HCT116 (cell line): ENCODE results near the gene SLC4A4. TPM values are rescaled to one million over a fixed set of nuclear protein-coding genes. Genes with fewer than 3 reads are reported as not detected.

Experiments used
- ATAC-seq: fragments of 200-7000 bp; cut with Tn5 transposase; 2 replicates; pipeline ENCODE4 v1.9.1; 2020; ENCODE audit warnings: mild to moderate bottlenecking, moderate library complexity
- BruUV-seq: library from RNA; stranded (reverse); fragments of 400-500 nt; replicated peaks from 2 replicates; lab custom pipeline; 2021; lab: Mats Ljungman, UMichigan
- CTCF ChIA-PET: fragments of 300-600 bp; sonication (Branson Sonifier 250); formaldehyde crosslinking; loops from one replicate; lab custom pipeline; 2021; ENCODE audit warnings: antibody characterized with exemption; lab: Charles Lee
- POLR2A ChIA-PET: fragments of 300-600, 350-600 bp; sonication (Branson Sonifier 250); formaldehyde crosslinking; loops from one replicate; lab custom pipeline; 2021; ENCODE audit warnings: antibody characterized with exemption; lab: Charles Lee
- RAD21 ChIA-PET, 2 experiments: fragments of 300-600 bp; sonication (Branson Sonifier 250); formaldehyde crosslinking; loops; one replicate each; lab custom pipeline; 2023; ENCODE audit warnings: low total read pairs in 2 of 2; ENCODE audit not compliant: uncharacterized antibody in 2 of 2, unreplicated experiment in 2 of 2, low non-redundant PET in 1 of 2; lab: Charles Lee
- DNase-seq: peaks from one replicate; pipeline ENCODE4 v3.0.0-alpha.2; 2010; ENCODE audit warnings: low read depth, low spot score
- H2AFZ ChIP-seq: fragments of 200-600 bp; shearing (Covaris generic), sonication (generic); 2 replicates; pipeline ENCODE4 v1.6.1; 2017; ENCODE audit warnings: low read depth, mixed run types, mixed read lengths, antibody characterized with exemption, low read length; ENCODE audit not compliant: poor library complexity, severe bottlenecking
- H3K27ac ChIP-seq: 2 replicates; pipeline ENCODE4 v1.5.1; 2012; ENCODE audit warnings: low read depth, low read length
- H3K27me3 ChIP-seq: fragments of 200-600 bp; sonication (generic); 2 replicates; pipeline ENCODE4 v1.6.1; 2016; ENCODE audit warnings: mixed run types, low read length, mixed read lengths; ENCODE audit not compliant: insufficient read depth
- H3K36me3 ChIP-seq, 2 experiments: fragments of 200-500 bp in 1 of 2; fragments of 200-600 bp in 1 of 2; sonication (Bioruptor generic) in 1 of 2; sonication (generic) in 1 of 2; 2 replicates each; pipeline versions ENCODE4 v1.5.1 to v1.6.1; 2014 to 2016; ENCODE audit warnings: low read length in 2 of 2, inconsistent platforms in 1 of 2, mixed read lengths in 1 of 2, mixed run types in 1 of 2; ENCODE audit not compliant: insufficient read depth in 2 of 2, control insufficient read depth in 1 of 2
- H3K4me1 ChIP-seq, 2 experiments: fragments of 200-600 bp in 1 of 2; sonication (generic) in 1 of 2; 2 replicates each; pipeline versions ENCODE4 v1.5.1 to v1.6.1; 2012 to 2017; ENCODE audit warnings: low read length in 2 of 2, inconsistent platforms in 1 of 2, mild to moderate bottlenecking in 1 of 2, mixed read lengths in 1 of 2, mixed run types in 1 of 2, moderate library complexity in 1 of 2; ENCODE audit not compliant: insufficient read depth in 2 of 2, control insufficient read depth in 1 of 2
- H3K4me2 ChIP-seq: fragments of 200-600 bp; sonication (generic); 2 replicates; pipeline ENCODE4 v1.6.1; 2017; ENCODE audit warnings: mixed run types, low read length, mixed read lengths
- H3K4me3 ChIP-seq, 2 experiments: fragments of 200-600 bp in 1 of 2; sonication (generic) in 1 of 2; replicated peaks in 1 of 2; 2 replicates each; pipeline ENCODE4 v1.5.1; 2011 to 2016; ENCODE audit warnings: low read length in 2 of 2, control low read depth in 1 of 2, low read depth in 1 of 2, mild to moderate bottlenecking in 1 of 2, mixed read lengths in 1 of 2, mixed run types in 1 of 2
- H3K79me2 ChIP-seq: fragments of 200-600 bp; sonication (generic); 2 replicates; pipeline ENCODE4 v1.6.1; 2017; ENCODE audit warnings: mild to moderate bottlenecking, mixed run types, low read length, moderate library complexity, mixed read lengths; ENCODE audit not compliant: insufficient read depth
- H3K9ac ChIP-seq: fragments of 200-600 bp; sonication (generic); 2 replicates; pipeline ENCODE4 v1.6.1; 2016; ENCODE audit warnings: low read length, mixed read lengths
- H3K9me2 ChIP-seq: fragments of 200-600 bp; sonication (generic), shearing (Covaris generic); 2 replicates; pipeline ENCODE4 v1.6.1; 2017; ENCODE audit warnings: mixed run types, mild to moderate bottlenecking, moderate library complexity; ENCODE audit not compliant: insufficient read depth
- H3K9me3 ChIP-seq, 2 experiments: fragments of 200-500 bp in 1 of 2; fragments of 200-600 bp in 1 of 2; sonication (Bioruptor generic) in 1 of 2; sonication (generic) in 1 of 2; 2 replicates each; pipeline ENCODE4 v1.6.1; 2014 to 2017; ENCODE audit warnings: low read length in 2 of 2, mixed read lengths in 2 of 2, inconsistent platforms in 1 of 2, low read depth in 1 of 2, mild to moderate bottlenecking in 1 of 2, mixed run types in 1 of 2, moderate library complexity in 1 of 2; ENCODE audit not compliant: control insufficient read depth in 1 of 2, insufficient read depth in 1 of 2
- H4K20me1 ChIP-seq: fragments of 200-600 bp; sonication (generic), shearing (Covaris generic); 2 replicates; pipeline ENCODE4 v1.6.1; 2017; ENCODE audit warnings: mixed run types, mild to moderate bottlenecking, moderate library complexity; ENCODE audit not compliant: insufficient read depth
- CBX3 ChIP-seq: IDR thresholded peaks from 2 replicates; pipeline ENCODE4 v1.6.1; 2012; ENCODE audit warnings: low read depth
- CEBPB ChIP-seq: IDR thresholded peaks from 2 replicates; pipeline ENCODE4 v1.6.1; 2012; ENCODE audit warnings: low read depth
- EGR1 ChIP-seq: IDR thresholded peaks from 2 replicates; pipeline ENCODE4 v1.6.1; 2012; ENCODE audit warnings: low read depth
- EZH2phosphoT487 ChIP-seq: fragments of 200-600 bp; IDR thresholded peaks from 2 replicates; pipeline ENCODE4 v1.6.1; 2018; ENCODE audit warnings: antibody characterized with exemption, borderline replicate concordance
- FOSL1 ChIP-seq: IDR thresholded peaks from 2 replicates; pipeline ENCODE4 v1.6.1; 2012; ENCODE audit warnings: low read depth
- POLR2AphosphoS5 ChIP-seq: IDR thresholded peaks from 2 replicates; pipeline ENCODE4 v1.6.1; 2011; ENCODE audit warnings: mild to moderate bottlenecking, low read depth, low read length, moderate library complexity
- SRF ChIP-seq: IDR thresholded peaks from 2 replicates; pipeline ENCODE4 v1.6.1; 2012; ENCODE audit warnings: low read depth
- TCF7L2 ChIP-seq: IDR thresholded peaks from 2 replicates; pipeline ENCODE4 v1.7.0; 2011; ENCODE audit warnings: borderline replicate concordance, inconsistent platforms; ENCODE audit not compliant: insufficient read depth, insufficient read length; ENCODE audit errors: extremely low read depth
- ZFX ChIP-seq: fragments of 450-650 bp; IDR thresholded peaks from 2 replicates; pipeline ENCODE4 v1.6.1; 2017
- intact Hi-C: fragments of 100-400 bp; cut with micrococcal nuclease; formaldehyde crosslinking; loops from 2 replicates; pipeline ENCODE4 v1.10.0; 2022
- total RNA-seq: library from RNA; stranded (reverse); gene quantifications from one replicate; pipeline ENCODE4 v1.2.1, GENCODE V29; 2021; ENCODE audit not compliant: unreplicated experiment
- TF ChIP-seq, protein P1 (sequence below): IDR thresholded peaks from 2 replicates; pipeline ENCODE4 v1.6.1; 2011; ENCODE audit warnings: mild to moderate bottlenecking, low read length, moderate library complexity; ENCODE audit not compliant: insufficient replicate concordance; ENCODE audit errors: extremely low read depth
- TF ChIP-seq, protein P2 (sequence below): IDR thresholded peaks from 2 replicates; pipeline ENCODE4 v1.6.1; 2012; ENCODE audit warnings: low read depth

The SLC4A4 gene
- total RNA-seq, 1 experiment from 2014 or later = 0.30 TPM

DNA sequence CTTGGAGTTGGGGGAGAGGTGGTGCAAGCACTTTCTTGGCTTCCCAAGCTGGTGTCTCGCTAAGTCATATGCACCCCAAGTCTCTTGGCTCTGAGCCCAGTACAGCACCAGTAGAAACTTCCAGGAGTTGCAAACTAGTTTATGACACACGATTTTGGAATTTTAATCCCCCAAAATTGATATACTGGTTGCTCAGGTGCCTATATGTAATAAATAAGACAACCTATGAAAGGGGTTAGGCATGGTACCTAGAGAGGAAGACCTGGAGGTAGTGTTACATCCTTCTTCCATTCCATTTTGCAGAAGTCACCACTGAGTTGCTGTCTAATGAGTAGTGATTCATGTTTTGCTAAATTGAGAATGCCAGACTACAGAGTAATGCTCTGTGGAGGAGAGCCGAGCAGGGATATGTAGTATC lies 4.3 kb upstream of the SLC4A4 start:
- no peaks in the 10 kb centered on the region for H3K9me3 ChIP-seq
- ChIA-PET POLR2A (no interaction called here), CTCF (no interaction called here), RAD21 (no interaction called here)
- H3K27me3 ChIP-seq = no peaks in the 10 kb centered on the region; the same call in 1 of the 2 replicates
- H2AFZ ChIP-seq = no peak overlapping the region
- DNase-seq (no peak), ATAC-seq (no peak)
- H3K9me2 ChIP-seq = no peaks in the 10 kb centered on the region
- no TSS peak for BruUV-seq
- H3K36me3 ChIP-seq = no peaks in the 10 kb centered on the region
- intact Hi-C loops = no loop called here
- H3K4me2 ChIP-seq = no peak overlapping the region
- H3K4me1 ChIP-seq = no peaks in the 10 kb centered on the region
- TF ChIP-seq, protein P1, sequence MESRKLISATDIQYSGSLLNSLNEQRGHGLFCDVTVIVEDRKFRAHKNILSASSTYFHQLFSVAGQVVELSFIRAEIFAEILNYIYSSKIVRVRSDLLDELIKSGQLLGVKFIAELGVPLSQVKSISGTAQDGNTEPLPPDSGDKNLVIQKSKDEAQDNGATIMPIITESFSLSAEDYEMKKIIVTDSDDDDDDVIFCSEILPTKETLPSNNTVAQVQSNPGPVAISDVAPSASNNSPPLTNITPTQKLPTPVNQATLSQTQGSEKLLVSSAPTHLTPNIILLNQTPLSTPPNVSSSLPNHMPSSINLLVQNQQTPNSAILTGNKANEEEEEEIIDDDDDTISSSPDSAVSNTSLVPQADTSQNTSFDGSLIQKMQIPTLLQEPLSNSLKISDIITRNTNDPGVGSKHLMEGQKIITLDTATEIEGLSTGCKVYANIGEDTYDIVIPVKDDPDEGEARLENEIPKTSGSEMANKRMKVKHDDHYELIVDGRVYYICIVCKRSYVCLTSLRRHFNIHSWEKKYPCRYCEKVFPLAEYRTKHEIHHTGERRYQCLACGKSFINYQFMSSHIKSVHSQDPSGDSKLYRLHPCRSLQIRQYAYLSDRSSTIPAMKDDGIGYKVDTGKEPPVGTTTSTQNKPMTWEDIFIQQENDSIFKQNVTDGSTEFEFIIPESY = no peak
- TF ChIP-seq EZH2phosphoT487 = no peak
- TF ChIP-seq TCF7L2 = no peak
- no peak for TF ChIP-seq FOSL1
- TF ChIP-seq CEBPB = no peak
- TF ChIP-seq CBX3 = no peak
- TF ChIP-seq POLR2AphosphoS5 = no peak
- TF ChIP-seq EGR1 = no peak
- no peak for TF ChIP-seq SRF
- TF ChIP-seq, protein P2, sequence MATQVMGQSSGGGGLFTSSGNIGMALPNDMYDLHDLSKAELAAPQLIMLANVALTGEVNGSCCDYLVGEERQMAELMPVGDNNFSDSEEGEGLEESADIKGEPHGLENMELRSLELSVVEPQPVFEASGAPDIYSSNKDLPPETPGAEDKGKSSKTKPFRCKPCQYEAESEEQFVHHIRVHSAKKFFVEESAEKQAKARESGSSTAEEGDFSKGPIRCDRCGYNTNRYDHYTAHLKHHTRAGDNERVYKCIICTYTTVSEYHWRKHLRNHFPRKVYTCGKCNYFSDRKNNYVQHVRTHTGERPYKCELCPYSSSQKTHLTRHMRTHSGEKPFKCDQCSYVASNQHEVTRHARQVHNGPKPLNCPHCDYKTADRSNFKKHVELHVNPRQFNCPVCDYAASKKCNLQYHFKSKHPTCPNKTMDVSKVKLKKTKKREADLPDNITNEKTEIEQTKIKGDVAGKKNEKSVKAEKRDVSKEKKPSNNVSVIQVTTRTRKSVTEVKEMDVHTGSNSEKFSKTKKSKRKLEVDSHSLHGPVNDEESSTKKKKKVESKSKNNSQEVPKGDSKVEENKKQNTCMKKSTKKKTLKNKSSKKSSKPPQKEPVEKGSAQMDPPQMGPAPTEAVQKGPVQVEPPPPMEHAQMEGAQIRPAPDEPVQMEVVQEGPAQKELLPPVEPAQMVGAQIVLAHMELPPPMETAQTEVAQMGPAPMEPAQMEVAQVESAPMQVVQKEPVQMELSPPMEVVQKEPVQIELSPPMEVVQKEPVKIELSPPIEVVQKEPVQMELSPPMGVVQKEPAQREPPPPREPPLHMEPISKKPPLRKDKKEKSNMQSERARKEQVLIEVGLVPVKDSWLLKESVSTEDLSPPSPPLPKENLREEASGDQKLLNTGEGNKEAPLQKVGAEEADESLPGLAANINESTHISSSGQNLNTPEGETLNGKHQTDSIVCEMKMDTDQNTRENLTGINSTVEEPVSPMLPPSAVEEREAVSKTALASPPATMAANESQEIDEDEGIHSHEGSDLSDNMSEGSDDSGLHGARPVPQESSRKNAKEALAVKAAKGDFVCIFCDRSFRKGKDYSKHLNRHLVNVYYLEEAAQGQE = no peak
- no peak for TF ChIP-seq ZFX
- H3K9ac ChIP-seq = no peak overlapping the region
- no peak overlapping the region for H3K27ac ChIP-seq
- no peaks in the 10 kb centered on the region for H4K20me1 ChIP-seq
- no peak overlapping the region for H3K4me3 ChIP-seq
- H3K79me2 ChIP-seq = no peaks in the 10 kb centered on the region
